Uterus (tissue), 2 donors: ENCODE data around the gene CCT8L2.
"Not testable (repeated sequence)": the region's sequence is repeated elsewhere in the genome, so short reads cannot be mapped to it uniquely, and the experiment has no call there.

Experiments
- POLR2A ChIP-seq, 2 donors: fragments of 450-650 bp; IDR thresholded peaks; one replicate each; pipeline ENCODE4 v1.6.1; 2016; ENCODE audit warnings: antibody characterized with exemption in 2 of 2, mild to moderate bottlenecking in 1 of 2, moderate library complexity in 1 of 2
- TF ChIP-seq, protein P1 (sequence below), 4 experiments: fragments of 200-600 bp in 2 of 4; fragments of 450-650 bp in 2 of 4; sonication (generic) in 2 of 4; IDR thresholded peaks; one replicate each; pipeline ENCODE4 v1.5.1; 2016 to 2019; ENCODE audit warnings: antibody characterized with exemption in 4 of 4, mild to moderate bottlenecking in 2 of 4, moderate library complexity in 1 of 4

DNA sequence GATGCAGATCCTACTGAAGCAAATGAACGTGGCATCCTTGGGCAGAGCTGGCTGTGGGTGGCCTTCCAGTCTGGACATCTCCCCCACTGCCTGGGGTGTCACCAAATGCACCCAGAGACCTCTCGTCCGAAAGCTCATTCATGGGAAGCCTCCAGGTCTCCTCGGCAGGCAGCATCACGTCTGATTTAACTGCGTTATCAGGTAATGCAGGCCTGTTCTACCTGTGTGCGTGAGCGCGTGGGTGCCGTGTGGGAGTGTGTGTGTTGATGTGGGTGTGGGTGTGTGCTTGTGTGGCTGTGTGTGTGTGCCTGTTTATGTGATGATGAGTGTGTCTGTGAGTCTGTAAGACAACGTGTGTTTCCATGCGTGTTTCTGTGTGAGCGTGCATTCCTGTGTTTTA lies 35.1 kb downstream of the CCT8L2 start:
- TF ChIP-seq, protein P1, sequence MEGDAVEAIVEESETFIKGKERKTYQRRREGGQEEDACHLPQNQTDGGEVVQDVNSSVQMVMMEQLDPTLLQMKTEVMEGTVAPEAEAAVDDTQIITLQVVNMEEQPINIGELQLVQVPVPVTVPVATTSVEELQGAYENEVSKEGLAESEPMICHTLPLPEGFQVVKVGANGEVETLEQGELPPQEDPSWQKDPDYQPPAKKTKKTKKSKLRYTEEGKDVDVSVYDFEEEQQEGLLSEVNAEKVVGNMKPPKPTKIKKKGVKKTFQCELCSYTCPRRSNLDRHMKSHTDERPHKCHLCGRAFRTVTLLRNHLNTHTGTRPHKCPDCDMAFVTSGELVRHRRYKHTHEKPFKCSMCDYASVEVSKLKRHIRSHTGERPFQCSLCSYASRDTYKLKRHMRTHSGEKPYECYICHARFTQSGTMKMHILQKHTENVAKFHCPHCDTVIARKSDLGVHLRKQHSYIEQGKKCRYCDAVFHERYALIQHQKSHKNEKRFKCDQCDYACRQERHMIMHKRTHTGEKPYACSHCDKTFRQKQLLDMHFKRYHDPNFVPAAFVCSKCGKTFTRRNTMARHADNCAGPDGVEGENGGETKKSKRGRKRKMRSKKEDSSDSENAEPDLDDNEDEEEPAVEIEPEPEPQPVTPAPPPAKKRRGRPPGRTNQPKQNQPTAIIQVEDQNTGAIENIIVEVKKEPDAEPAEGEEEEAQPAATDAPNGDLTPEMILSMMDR (IDR thresholded peaks at IDR 0.05) = not testable (repeated sequence)
- not testable (repeated sequence) for TF ChIP-seq POLR2A (IDR thresholded peaks at IDR 0.05)
